Activated B cell treated with CpG ODN at 0.5 μM for 24 hours (primary cell): ENCODE measurements around the gene USP12. TPM values are rescaled to one million over a fixed set of nuclear protein-coding genes. Genes with fewer than 3 reads are reported as not detected.
"Not testable (repeated sequence)": the region's sequence is repeated elsewhere in the genome, so short reads cannot be mapped to it uniquely, and the experiment has no call there.

Experiments
- ATAC-seq: fragments of 200-7000 bp; cut with Tn5 transposase; one replicate; pipeline ENCODE4 v1.10.0; 2021; ENCODE audit warnings: low read depth, mild to moderate bottlenecking, moderate library complexity
- CTCF ChIA-PET: fragments of 350-600 bp; sonication (Branson Sonifier 250); formaldehyde crosslinking; loops from one replicate; lab custom pipeline; 2021; ENCODE audit warnings: antibody characterized with exemption; lab: Charles Lee
- POLR2A ChIA-PET: fragments of 350-600 bp; sonication (Branson Sonifier 250); formaldehyde crosslinking; loops from one replicate; lab custom pipeline; 2021; ENCODE audit warnings: antibody characterized with exemption; lab: Charles Lee
- DNase-seq: peaks from one replicate; pipeline ENCODE4 v3.0.0; 2022
- H3K27ac Mint-ChIP-seq: one replicate; pipeline ENCODE4 v1.8.0; 2020; ENCODE audit warnings: mixed read lengths
- H3K27me3 Mint-ChIP-seq: one replicate; pipeline ENCODE4 v1.8.0; 2021; ENCODE audit warnings: mixed read lengths
- H3K36me3 Mint-ChIP-seq: one replicate; pipeline ENCODE4 v1.8.0; 2021; ENCODE audit warnings: low read depth, mixed read lengths
- H3K4me1 Mint-ChIP-seq: one replicate; pipeline ENCODE4 v1.8.0; 2021; ENCODE audit warnings: mixed read lengths
- H3K4me3 Mint-ChIP-seq: one replicate; pipeline ENCODE4 v1.8.0; 2020; ENCODE audit warnings: mild to moderate bottlenecking, mixed read lengths
- H3K9me3 Mint-ChIP-seq: one replicate; pipeline ENCODE4 v1.8.0; 2020; ENCODE audit warnings: mixed read lengths
- intact Hi-C: fragments of 100-400 bp; cut with micrococcal nuclease; formaldehyde crosslinking; loops from one replicate; pipeline ENCODE4 v1.15.1; 2024
- total RNA-seq: library from RNA; stranded (reverse); gene quantifications from 2 replicates; pipeline ENCODE4 v1.2.3, GENCODE V29; 2022
- TF ChIP-seq, protein P1 (sequence below): fragments of 200-600 bp; IDR thresholded peaks from one replicate; pipeline ENCODE4 v1.8.0; 2022; ENCODE audit warnings: antibody characterized with exemption, mild to moderate bottlenecking

USP12 gene, protein sequence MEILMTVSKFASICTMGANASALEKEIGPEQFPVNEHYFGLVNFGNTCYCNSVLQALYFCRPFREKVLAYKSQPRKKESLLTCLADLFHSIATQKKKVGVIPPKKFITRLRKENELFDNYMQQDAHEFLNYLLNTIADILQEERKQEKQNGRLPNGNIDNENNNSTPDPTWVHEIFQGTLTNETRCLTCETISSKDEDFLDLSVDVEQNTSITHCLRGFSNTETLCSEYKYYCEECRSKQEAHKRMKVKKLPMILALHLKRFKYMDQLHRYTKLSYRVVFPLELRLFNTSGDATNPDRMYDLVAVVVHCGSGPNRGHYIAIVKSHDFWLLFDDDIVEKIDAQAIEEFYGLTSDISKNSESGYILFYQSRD
- total RNA-seq = 52.0 and 58.8 TPM in 2 replicates

DNA sequence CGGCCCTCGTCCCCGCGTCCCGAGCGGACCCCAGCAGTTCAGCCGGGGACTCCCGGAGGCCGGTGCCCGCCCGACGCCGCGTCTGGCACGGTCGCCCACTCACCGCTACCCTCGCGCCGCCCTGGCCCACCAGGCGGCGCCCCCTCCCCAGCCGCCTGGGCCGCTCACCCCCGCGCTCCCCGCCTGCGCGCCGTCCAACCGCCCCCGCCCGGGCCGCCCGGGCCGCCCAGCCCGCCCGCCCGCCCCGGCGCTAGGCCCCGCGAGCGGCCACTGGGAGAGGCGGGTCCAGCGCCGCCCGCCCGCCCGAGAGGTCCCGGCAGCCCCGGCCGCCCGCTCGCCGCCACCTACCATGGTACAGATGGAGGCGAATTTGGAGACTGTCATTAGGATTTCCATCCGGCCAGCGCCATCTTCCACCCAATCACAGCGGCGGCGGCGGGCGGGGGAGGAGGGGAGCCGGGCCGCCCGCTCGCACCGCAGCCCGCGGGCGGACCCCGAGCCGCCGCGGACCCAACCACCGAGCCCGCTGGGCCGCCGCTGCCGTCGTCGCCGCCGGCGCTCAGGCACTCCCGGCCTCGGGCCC, at the start of gene USP12:
Gene USP12 (minus strand): TSS at position 568 of the 583 bp plus-strand sequence. CDS start 172 bp downstream, at position 396.
- Mint-ChIP-seq H3K4me3 (peak within 1 kb of the TSS; percentile 98), H3K36me3 (peaks cover 7% of the 10 kb centered on the region), H3K27me3 (no peaks in the 10 kb centered on the region), H3K27ac (peak within 1 kb of the TSS; percentile 99), H3K9me3 (no peaks in the 10 kb centered on the region), H3K4me1 (peaks cover 68% of the 10 kb centered on the region)
- intact Hi-C loops = loop anchor here (1.0 to 10.0 kb wide), 5 partner anchors 53 to 966 kb away; partner anchors contain the start of genes GTF3A and PAN3
- ATAC-seq (peak; percentile 10), DNase-seq (peak; percentile 57)
- TF ChIP-seq, protein P1, sequence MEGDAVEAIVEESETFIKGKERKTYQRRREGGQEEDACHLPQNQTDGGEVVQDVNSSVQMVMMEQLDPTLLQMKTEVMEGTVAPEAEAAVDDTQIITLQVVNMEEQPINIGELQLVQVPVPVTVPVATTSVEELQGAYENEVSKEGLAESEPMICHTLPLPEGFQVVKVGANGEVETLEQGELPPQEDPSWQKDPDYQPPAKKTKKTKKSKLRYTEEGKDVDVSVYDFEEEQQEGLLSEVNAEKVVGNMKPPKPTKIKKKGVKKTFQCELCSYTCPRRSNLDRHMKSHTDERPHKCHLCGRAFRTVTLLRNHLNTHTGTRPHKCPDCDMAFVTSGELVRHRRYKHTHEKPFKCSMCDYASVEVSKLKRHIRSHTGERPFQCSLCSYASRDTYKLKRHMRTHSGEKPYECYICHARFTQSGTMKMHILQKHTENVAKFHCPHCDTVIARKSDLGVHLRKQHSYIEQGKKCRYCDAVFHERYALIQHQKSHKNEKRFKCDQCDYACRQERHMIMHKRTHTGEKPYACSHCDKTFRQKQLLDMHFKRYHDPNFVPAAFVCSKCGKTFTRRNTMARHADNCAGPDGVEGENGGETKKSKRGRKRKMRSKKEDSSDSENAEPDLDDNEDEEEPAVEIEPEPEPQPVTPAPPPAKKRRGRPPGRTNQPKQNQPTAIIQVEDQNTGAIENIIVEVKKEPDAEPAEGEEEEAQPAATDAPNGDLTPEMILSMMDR = no peak
- CTCF ChIA-PET = interaction anchor here (1.1 to 1.7 kb wide), 4 partner anchors 24 to 186 kb away, joined by 4 to 7 read pairs (median 4); no protein-coding TSS in a partner anchor
- POLR2A ChIA-PET = interaction anchor here (0.9 to 2.9 kb wide), 14 partner anchors 10 to 174 kb away, joined by 3 to 39 read pairs (median 6); partner anchors contain the start of genes RASL11A and RPL21

DNA sequence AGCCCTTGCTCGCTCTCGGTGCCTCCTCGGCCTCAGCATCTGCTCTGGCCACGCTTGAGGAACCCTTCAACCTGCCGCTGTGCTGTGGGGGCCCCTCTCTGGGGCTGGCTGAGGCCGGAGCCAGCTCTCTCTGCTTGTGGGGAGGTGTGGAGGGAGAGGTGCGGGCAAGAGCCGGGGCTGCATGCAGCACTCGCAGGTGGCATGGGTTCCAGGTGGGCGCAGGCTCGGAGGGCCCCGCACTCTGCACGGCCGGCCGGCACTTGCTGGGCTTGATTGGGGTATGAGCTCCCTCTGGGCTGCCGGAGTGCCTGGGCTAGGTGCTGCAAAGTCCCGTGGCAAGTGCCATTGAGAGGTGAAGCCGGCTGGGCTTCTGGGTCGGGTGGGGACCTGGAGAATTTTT, 48.0 kb upstream of the USP12 start:
- CTCF ChIA-PET = no interaction called here

DNA sequence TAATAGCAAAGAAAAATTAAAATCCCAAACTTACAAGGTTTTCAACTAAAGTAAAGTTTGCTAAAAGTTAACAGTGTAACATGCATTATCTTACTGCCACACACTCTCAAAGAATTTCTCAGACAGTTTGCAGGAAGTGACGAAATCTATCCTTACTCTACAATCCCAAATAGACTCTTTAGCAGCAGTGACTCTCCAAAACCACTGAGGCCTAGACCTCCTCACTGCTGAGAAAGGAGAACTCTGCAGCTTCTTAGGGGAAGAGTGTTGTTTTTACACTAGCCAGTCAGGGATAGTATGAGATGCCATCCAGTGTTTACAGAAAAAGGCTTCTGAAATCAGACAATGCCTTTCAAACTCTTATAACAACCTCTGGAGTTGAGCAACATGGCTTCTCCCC, 47.2 kb upstream of the USP12 start:
- intact Hi-C loops = loop anchor here (2.0 kb wide), 1 partner anchor 14 kb away; no protein-coding TSS in a partner anchor
- H3K27ac Mint-ChIP-seq, H3K27me3 Mint-ChIP-seq, CTCF ChIA-PET, DNase-seq, H3K4me3 Mint-ChIP-seq, H3K36me3 Mint-ChIP-seq, ATAC-seq, POLR2A ChIA-PET, H3K9me3 Mint-ChIP-seq: not testable (repeated sequence)
- H3K4me1 Mint-ChIP-seq = peaks cover 34% of the 10 kb centered on the region

More for the DNA sequence above, 48.0 kb upstream of the USP12 start:
- Mint-ChIP-seq H3K4me3 (no peak overlapping the region), H3K27me3 (no peaks in the 10 kb centered on the region), H3K4me1 (peaks cover 39% of the 10 kb centered on the region), H3K27ac (no peak overlapping the region), H3K9me3 (no peaks in the 10 kb centered on the region), H3K36me3 (no peaks in the 10 kb centered on the region)
- TF ChIP-seq, protein P1 = no peak
- POLR2A ChIA-PET = no interaction called here
- DNase-seq (no peak), ATAC-seq (no peak)
- intact Hi-C loops = loop anchor here (2.0 to 10.0 kb wide), 2 partner anchors 13 to 45 kb away; partner anchors contain the start of gene USP12

DNA sequence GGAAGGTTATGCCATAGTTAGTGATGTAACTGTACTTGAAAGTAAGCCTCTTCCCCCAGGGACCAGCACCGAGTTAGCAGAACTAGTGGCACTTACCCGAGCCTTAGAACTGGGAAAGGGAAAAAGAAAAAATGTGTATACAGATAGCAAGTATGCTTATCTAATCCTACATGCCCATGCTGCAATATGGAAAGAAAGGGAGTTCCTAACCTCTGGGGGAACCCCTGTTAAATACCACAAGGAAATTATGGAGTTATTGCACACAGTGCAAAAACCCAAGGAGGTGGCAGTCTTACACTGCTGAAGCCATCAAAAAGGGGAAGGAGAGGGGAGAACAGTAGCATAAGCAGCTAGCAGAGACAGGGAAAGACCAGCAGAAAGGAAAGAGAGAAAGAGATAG, 46.2 kb upstream of the USP12 start:
- H3K36me3 Mint-ChIP-seq = not testable (repeated sequence)

DNA sequence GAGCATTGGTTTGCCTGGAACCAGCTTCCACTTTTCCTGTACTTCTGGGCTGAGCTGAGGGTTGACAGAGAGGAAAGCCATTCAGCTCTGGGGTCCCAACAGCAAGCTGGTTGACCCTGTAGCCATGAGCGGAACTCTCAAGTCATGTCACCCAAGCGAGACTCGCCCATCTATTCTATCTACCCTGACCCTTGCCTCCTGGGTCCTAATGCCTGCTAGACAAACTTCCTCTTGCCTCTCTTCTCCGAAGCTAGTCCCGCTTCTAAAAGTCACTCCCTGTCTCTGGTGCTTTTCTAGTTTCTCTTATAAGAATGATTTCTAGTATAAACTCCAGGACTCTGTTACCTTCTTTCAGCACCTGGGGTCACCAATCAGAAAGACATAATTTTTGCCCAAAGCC, 41.8 kb upstream of the USP12 start:
- peaks cover 10% of the 10 kb centered on the region for H3K4me1 Mint-ChIP-seq
- H3K4me3 Mint-ChIP-seq, POLR2A ChIA-PET, H3K27ac Mint-ChIP-seq, H3K36me3 Mint-ChIP-seq, CTCF ChIA-PET, intact Hi-C loops, H3K9me3 Mint-ChIP-seq, ATAC-seq, DNase-seq, H3K27me3 Mint-ChIP-seq: not testable (repeated sequence)

More for the DNA sequence above, 46.2 kb upstream of the USP12 start:
- H3K4me3 Mint-ChIP-seq, CTCF ChIA-PET, H3K27ac Mint-ChIP-seq, H3K9me3 Mint-ChIP-seq, H3K27me3 Mint-ChIP-seq, ATAC-seq, POLR2A ChIA-PET, DNase-seq: not testable (repeated sequence)
- peaks cover 29% of the 10 kb centered on the region for H3K4me1 Mint-ChIP-seq
- intact Hi-C loops = loop anchor here (2.0 kb wide), 1 partner anchor 15 kb away; no protein-coding TSS in a partner anchor

DNA sequence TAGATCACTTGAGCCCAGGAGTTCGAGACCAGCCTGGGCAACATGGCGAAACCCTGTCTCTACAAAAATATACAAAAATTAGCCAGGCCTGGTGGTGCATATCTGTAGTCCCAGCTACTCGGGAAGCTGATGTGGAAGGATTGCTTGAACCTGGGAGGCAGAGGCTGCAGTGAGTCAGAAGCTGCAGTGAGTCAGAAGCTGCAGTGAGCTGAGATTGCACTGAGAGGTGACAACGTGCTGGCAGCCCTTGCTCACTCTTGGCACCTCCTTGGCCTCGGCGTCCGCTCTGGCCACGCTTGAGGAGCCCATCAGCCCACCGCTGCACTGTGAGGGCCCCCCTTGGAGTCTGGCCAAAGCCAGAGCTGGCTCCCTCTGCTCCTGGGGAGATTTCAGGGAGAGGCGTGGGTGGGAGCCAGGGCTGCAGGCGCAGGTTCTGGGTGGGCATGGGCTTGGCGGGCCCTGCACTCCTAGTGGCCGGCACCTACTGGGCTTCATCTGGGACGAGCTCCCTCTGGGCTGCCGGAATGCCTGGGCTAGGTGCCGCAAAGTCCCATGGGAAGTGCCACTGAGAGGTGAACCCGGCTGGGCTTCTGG, 40.3 kb upstream of the USP12 start:
- no peak for ATAC-seq
- no peak overlapping the region for H3K27ac Mint-ChIP-seq
- no peak overlapping the region for H3K4me3 Mint-ChIP-seq
- intact Hi-C loops = no loop called here
- TF ChIP-seq, protein P1 = no peak
- no peaks in the 10 kb centered on the region for H3K4me1 Mint-ChIP-seq
- peaks cover 2% of the 10 kb centered on the region for H3K9me3 Mint-ChIP-seq
- H3K36me3 Mint-ChIP-seq = no peaks in the 10 kb centered on the region
- H3K27me3 Mint-ChIP-seq = no peaks in the 10 kb centered on the region
- POLR2A ChIA-PET = no interaction called here
- no peak for DNase-seq
- CTCF ChIA-PET = no interaction called here
